Omental fat pad (tissue), 4 donors: ENCODE data around the gene TOP3A. TPM values are rescaled to one million over a fixed set of nuclear protein-coding genes. Genes with fewer than 3 reads are reported as not detected.

Experiments used
- ATAC-seq: fragments of 150-250 bp; one replicate; pipeline ENCODE4 v1.9.1; 2016; ENCODE audit warnings: mild to moderate bottlenecking, moderate library complexity; ENCODE audit not compliant: low FRiP score
- DNase-seq: peaks from one replicate; pipeline ENCODE4 v3.0.0-alpha.2; 2019; ENCODE audit warnings: low spot score
- CTCF ChIP-seq, 3 donors: fragments of 450-650 bp; IDR thresholded peaks; one replicate each; pipeline ENCODE4 v1.5.1; 2016 to 2017; ENCODE audit warnings: antibody characterized with exemption in 3 of 3, mild to moderate bottlenecking in 3 of 3, moderate library complexity in 2 of 3
- total RNA-seq, 4 donors: library from RNA; depleted of rRNA; stranded (reverse); fragments of >200 nt; gene quantifications; one replicate each; pipeline ENCODE4 v1.1.0, GENCODE V29; 2016

Gene TOP3A
- total RNA-seq, 4 donors from 2014 or later = 23.6 to 80.5 (median 47.5) TPM

DNA sequence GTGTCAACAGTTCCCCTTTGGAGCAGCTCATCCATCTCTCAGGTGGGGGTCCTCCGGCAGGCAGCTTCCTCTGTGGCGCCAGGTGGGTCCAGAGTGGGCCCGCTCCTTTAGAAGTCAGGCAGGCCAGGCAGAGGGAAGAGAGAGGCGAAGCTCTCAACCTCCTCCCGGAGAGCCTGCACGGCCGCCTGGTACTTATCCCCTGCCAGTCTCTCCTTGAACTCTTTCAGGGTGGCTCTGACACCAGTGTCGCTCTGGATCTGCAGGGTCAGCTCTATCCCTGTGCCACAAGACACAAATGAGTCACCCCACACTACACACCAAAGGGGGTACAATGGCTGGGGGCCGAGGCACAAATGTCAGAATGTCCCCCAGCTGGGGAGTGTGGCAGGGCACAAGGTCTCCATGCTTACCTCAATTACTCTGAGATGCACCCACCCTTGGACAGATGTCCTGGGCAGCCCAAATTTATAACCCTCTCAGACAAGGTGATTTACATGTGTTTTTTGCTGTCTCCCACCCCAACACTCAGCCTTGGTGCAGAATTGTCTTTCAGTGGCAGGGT lies 13.9 kb upstream of the TOP3A start:
- TF ChIP-seq CTCF (IDR thresholded peaks at IDR 0.05) = no peak
- DNase-seq = no peak
- ATAC-seq = no peak

DNA sequence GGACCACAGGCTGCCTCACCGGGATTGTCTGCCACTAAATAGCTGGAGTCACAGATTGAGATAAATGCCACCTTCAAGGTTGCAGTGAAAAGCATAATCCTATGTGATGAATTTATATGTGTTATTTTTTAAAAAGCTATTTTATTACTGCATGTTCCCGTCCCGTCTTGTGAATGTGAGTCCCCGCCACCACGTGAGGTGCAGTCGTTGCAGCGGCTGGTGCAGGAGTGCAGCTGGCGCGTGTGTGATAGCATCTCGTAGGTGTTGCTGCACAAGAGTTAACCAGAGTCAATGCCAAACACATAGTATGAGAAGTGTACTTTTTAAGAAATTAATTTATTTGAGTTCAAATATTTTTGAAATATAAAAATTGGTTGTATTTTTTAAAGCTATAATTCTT lies 12.8 kb upstream of the TOP3A start:
- no peak for ATAC-seq
- no peak for TF ChIP-seq CTCF (IDR thresholded peaks at IDR 0.05)

DNA sequence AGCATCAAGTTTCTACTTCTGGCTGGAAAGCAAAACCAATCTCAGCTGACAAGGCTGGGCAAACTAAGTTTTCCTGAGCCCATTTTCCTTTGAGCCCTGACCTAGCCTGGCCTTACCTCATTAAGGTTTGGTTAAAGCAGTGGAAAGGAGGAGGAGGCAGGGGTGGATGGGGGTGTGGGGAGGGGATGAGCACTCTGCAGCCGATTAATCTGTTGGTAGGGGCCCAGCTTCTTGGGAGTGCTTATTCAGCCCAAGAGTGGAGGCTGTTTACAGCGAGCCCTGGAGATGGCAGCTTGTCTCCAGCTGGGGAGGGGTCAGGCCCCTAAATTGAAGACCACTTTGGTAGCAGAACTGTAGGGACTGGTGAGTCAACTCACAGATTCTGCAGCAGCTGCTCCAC lies 12.3 kb upstream of the TOP3A start:
- ATAC-seq = no peak
- DNase-seq = no peak
- TF ChIP-seq CTCF (IDR thresholded peaks at IDR 0.05) = no peak

More for the DNA sequence above, 12.8 kb upstream of the TOP3A start:
- DNase-seq = no peak

DNA sequence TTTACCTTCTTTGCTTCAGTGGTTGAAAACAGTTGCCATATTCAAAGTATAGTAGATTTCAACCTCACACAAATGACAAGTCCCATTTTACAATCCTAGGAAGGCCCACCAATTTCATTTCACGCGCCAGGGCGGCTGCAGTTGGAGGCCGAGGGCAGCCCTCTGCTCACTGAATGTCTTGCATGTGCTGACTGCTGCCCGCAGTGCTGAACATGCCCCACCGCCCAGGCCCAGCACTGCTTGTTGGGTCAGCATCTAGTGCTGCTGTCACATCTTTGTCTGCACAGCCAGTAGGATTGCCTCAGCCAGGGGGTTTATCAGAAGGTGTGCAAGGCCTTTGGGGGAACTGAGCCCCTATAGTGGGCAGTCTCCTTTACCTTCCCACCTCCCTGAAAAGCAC lies 11.8 kb upstream of the TOP3A start:
- no peak for ATAC-seq
- TF ChIP-seq CTCF (IDR thresholded peaks at IDR 0.05) = no peak
- no peak for DNase-seq

DNA sequence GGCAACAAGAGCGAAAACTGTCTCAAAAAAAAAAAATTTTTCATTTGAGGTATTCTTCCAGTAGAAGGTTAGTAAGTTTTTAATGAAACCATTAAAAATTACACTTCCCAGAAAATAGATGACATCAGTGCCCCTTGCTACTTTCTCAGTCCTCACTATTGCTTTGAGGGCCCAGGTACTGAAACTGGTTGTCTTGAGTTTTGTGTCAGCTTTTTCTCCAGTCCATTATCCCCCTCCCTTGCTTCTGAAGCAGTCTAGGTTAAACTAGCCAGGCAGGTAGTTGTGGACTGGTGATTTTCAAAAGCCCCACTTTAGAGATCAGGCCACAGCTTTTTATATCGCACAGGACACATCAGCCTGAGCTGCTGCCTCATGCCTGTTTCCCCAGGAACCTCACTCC lies 11.2 kb upstream of the TOP3A start:
- TF ChIP-seq CTCF (IDR thresholded peaks at IDR 0.05) = no peak
- no peak for ATAC-seq
- no peak for DNase-seq

DNA sequence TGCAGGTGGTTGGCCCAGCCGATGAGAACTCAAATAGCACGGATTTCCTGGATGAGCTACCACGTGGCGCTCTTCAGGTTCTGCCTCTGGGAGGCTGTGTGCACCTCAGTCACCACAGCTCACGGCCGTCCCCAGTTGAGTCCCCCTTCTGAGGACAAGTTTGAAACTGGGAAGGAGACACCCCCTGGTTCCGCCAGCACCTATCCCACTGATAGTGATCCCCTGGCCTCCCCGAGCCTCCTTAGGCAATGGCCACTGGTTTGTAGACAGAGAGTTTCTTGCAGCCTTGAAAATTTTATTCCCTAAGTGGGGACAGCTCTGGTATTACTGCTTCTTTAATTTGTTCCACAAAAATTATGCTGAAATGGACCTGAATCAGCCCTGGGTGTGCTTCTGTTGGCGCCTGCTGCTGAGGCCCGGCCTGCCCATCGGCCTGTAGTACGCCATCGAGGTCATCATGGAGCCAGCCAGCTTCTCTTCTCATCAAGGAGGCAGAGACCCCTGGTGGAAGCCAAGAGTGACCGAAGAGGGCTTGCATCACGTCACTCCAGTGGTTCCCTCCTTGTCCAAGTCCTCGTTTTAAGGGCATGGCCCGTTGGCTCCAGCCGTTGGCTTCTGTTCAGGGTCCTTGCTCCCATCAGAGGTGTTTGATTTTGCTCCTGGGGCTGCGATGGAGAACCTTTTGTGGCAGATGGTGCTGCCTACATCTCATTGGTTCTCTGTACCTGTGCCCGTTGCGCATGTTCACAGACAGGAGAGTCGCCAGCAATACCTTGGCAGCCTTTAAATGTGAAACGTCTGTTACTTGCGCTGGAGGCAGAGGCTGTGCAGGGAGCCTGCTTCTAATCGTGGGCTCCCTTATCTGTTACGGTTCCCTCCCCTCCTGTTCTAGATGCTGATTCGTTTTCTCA lies 9.6 kb upstream of the TOP3A start:
- ATAC-seq = no peak
- DNase-seq = no peak
- no peak for TF ChIP-seq CTCF (IDR thresholded peaks at IDR 0.05)
